Left ventricle myocardium superior (tissue), 1 donor: ENCODE results near the gene DHX16. TPM values are rescaled to one million over a fixed set of nuclear protein-coding genes. Genes with fewer than 3 reads are reported as not detected.

Source experiments
- ATAC-seq: fragments of 200-7000 bp; cut with Tn5 transposase; one replicate; pipeline ENCODE4 v1.9.1; 2020; ENCODE audit warnings: mild to moderate bottlenecking, moderate library complexity
- DNase-seq: peaks from one replicate; pipeline ENCODE4 v3.0.0-alpha.2; 2020
- intact Hi-C: fragments of 100-400 bp; cut with micrococcal nuclease; formaldehyde crosslinking; loops from one replicate; pipeline ENCODE4 v1.11.0; 2022
- total RNA-seq: library from RNA; stranded (reverse); fragmentation: NEBNext Ultra II Directional; extraction: Animal tissue kit (Norgen Biotek cat#: 25700); gene quantifications from one replicate; pipeline ENCODE4 v1.2.1, GENCODE V29; 2021
- donor health status: DM: no; HTN: yes; CAD: no; lungs with severe emphysema.

The DHX16 gene
- total RNA-seq, 1 donor from 2014 or later, result 20.2 TPM

DNA sequence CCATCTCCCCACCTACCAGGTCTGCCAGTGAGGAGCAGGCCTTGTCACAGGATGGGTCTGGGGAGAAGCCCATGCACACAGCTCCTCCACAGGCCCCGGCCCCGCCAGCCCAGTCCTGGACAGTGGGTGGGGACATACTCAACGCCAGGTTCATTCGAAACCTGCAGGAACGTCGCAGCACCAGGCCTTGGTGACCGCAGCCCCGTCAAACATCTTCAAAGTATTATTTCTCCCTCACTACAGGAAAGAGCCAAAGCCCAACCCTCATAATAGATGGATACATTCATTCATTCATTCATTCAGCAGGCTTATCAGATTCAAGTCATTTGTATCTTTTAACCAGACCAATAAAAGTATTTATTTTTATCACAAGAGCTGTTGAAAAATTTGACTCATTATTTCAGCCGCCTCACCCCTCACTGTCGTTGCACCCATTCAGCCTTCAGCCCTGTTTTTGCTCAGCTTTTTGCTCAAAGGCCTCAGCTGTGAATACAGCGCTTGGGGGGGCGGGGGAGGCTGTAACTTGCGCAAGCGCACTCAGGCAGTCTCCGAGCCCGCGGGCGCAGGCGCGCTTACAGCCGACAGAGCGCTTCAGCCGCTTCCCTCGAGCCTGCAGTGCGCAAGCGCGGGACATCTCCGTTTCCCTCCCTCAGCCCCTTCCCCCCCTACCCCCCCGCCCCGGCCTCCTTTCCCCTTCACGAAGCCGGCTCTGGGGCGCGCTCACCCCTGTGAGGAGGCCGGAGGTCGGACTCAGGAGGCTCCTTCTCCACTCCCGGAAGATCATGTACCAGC, 26.2 kb downstream of the DHX16 start, which contains the start of gene C6orf136:
C6orf136 (plus strand) TSS at position 684 of the 792 bp plus-strand sequence; CDS start at position 783, 99 bp downstream.
- peak; percentile 97 for DNase-seq
- intact Hi-C loops, result no loop called here
- ATAC-seq, result peak; percentile 92

- intact Hi-C loops, result no loop called here
- ATAC-seq (no peak), DNase-seq (no peak)
Observed at GRCh38 chr6:30645989-30646388, 26.8 kb downstream of the DHX16 start.

DNA sequence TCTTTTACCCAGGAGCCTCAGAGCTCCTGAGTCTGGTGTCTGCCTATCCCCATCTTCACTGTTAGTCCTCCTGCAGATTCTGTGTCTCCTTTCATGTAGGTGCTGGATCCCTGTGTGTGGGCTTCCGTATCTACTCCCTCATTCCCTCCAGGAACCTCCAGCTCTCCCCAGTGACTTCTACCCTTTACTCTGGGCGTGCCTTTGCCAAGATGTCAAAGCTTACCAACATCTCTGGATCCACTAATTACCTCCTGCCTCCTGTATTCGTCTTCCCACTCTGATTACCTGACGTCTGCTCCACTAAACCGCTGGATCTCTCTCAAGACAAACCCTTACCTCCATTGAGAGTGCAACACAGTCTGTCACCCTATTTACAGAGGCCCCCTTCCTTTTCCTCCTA, 28.0 kb downstream of the DHX16 start:
- intact Hi-C loops, result no loop called here
- ATAC-seq (no peak), DNase-seq (no peak)

- intact Hi-C loops, result no loop called here
- ATAC-seq (no peak), DNase-seq (no peak)
Observed at GRCh38 chr6:30643656-30644055, 29.1 kb downstream of the DHX16 start.

DNA sequence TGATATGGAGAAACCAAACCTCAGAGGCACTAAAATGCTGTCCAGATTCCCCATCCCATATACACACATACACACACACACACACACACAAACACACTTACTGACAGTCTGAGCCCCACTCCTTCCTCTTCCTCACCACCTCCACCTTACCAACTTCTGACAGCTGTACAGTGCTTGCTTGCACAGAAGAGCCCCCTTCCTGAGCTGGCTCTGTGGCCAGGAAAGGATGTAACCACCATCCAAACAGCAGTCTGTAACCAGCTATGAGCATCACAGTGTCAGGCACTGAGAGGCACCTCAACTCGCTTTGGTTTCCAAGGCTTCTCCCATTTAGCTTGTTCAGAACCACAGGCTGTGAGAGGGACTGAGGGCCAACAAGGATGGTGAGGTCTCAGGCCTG, 31.8 kb downstream of the DHX16 start:
- no peak for ATAC-seq
- intact Hi-C loops, result no loop called here
- no peak for DNase-seq

- no peak for ATAC-seq
- DNase-seq, result no peak
- intact Hi-C loops, result no loop called here
Observed at GRCh38 chr6:30640481-30640880, 32.3 kb downstream of the DHX16 start.

DNA sequence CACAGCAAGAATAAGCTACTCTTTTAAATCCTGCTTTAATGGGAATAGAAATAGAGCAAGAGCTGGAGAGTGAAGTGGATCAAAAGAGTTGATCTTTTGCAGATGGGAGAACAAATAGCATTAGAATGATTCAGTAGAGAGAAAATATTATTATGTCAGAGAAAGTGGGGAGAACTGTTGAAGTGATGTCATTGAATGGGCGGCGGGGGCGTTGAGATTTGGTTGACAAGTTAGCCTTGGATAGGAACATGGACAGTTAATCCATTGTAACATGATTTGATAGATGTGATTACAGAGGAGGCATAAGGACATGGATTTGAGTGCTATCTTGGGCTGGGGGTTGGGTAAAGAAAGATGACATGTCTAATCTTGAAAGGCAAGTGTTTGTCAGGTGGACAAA, 37.0 kb downstream of the DHX16 start:
- ATAC-seq (no peak), DNase-seq (no peak)
- intact Hi-C loops, result no loop called here

DNA sequence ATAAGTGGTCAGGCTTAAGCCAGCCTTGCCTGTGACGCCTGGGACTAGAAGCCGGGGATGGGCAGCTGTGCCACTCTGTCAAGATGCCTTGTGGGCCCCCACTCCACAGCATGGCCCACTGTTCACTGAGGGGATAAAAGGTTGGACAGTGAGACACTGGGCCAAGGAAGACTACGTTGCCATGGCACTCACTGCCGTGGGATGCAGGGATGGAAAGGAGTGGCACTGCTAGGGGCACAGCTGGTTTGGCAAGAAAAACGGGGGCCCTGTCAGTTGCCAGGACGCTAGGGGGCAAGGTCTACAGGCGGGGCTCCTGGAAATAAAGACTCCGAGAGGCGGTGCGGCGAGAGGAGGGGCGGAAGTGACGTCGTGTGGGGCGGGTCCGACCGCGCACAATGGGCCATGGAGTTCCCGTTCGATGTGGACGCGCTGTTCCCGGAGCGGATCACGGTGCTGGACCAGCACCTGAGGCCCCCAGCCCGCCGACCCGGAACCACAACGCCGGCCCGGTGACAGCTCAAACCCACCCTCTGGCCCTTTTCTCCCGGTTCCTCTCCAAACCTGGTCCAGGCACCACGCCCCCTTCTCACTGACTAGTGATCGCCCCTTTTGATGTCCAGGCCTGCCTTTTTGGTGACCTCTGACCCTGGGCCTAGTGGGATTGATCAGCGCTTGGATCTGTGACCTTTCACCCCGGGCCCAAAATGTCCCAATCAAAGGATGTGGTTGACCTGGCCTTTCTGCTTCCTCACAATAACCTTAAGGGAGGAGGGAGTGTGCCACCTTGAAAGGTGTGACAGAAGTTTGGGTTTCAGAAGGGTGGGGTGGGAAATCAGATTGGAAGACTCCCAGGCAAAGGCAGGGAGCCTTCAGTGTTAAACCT, 46.1 kb downstream of the DHX16 start, which contains the start of gene ATAT1:
ATAT1 (plus strand) TSS at position 391 of the 883 bp plus-strand sequence.
- DNase-seq (peak; percentile 93), ATAC-seq (peak; percentile 96)
- intact Hi-C loops, result no loop called here

DNA sequence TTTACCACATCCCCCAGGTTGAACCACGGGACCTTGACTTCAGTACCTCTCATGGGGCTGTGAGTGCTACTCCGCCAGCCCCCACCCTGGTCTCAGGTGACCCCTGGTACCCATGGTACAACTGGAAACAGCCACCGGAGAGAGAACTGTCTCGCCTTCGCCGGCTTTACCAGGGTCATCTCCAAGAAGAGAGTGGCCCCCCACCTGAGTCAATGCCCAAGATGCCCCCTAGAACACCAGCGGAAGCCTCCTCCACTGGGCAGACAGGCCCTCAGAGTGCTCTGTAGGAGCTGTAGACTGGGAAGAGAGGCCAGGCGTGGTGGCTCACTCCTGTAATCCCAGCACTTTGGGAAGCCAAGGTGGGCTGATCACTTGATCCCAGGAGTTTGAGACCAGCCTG, 47.3 kb downstream of the DHX16 start:
- ATAC-seq (no peak), DNase-seq (no peak)
- intact Hi-C loops, result no loop called here

DNA sequence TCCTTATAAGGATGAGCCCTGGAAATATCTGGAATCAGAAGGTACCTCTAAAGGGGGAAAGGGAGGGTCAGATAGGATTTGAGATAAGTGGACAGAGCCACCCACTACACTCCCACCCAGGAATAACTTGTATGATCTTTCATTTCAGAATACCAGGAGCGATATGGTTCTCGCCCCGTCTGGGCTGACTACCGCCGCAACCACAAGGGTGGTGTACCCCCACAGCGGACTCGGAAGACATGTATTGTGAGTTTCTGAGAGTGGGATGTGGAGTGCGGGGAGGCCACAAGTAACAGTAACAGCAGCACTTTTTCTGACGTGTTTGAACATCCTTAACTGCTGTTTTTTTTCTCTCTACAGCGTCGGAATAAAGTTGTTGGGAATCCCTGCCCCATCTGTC, 53.2 kb downstream of the DHX16 start:
- DNase-seq (no peak), ATAC-seq (no peak)
- intact Hi-C loops, result no loop called here

- ATAC-seq, result no peak
- intact Hi-C loops, result no loop called here
- DNase-seq, result no peak
Observed at GRCh38 chr6:30618270-30618797, 54.5 kb downstream of the DHX16 start.

DNA sequence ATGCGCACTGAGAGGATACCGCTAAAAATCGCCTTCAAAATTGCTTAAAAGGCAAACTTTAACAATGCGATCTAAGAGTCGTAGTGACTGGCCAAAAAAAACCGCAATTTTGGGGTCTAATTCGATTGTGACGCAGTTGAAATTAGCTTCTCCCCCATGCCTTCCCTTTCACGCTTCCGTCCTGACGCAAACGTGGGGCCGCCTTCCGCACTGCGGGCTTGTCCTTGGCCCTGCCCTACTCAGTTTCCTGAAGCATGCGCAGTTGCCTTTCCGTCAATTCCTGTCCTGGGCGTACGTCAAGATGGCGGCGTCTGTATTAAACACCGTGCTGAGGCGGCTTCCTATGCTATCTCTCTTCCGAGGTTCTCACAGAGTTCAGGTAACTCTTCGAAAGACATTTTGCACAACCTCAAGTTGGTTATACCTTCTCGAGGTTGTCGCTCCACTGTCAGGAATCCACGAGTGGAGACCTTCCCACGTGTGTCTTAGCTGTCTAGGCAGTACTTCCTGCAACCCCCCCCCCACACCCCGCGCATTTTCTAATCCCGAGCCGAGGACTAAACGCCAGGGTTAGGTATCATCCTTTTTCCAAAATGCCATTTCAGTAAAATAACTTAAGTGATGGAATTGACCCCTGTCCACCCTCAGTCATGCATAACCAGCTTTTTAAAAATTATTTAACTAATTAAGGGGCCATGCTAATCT, 55.1 kb downstream of the DHX16 start, which contains the start of gene MRPS18B:
MRPS18B (plus strand) TSS at position 276 of the 705 bp plus-strand sequence; CDS start at position 302, 26 bp downstream.
- intact Hi-C loops, result no loop called here
- ATAC-seq, result peak; percentile 86
- peak; percentile 98 for DNase-seq

DNA sequence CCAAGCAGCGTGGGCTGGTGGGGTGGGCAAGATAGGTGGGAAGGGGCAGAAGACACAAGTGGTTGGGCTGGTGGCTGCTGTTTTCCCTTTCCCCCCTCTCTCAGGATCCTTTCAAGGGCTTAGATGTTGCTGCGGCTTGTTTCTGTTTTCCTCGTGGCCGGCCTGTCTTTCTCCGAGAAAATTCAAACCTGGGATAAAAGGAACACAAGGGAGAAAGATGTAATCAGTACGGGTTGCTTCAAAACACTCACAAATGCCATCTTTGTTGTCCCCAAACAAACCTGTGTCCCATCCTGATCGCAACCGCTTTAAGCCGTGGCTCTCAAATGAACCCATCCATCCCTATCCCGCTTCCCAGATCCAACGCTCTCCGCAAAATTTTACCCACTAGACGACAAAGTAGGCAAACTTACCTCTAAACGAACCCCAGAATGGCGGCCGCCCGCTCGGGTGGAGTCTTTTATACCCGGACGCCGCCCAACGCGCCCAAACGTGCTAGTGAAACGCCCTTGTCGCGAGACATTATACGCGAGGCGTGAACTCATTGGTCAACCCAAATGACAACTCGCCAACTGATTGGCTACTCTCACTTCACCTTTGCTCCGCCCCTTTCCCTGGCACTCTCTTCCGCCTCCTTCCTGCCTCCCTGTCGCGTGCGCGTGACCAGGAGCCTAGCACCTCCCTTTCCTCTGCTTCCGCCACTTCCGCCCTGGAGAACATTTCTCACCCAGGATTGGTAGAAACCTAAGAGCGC, 55.8 kb downstream of the DHX16 start, which contains the start of gene PPP1R10:
PPP1R10 (minus strand) TSS at position 433 of the 754 bp plus-strand sequence. CDS start 7,299 bp downstream, outside the sequence.
- intact Hi-C loops, result no loop called here
- ATAC-seq, result peak; percentile 87
- DNase-seq, result peak; percentile 97

- intact Hi-C loops, result no loop called here
- DNase-seq (no peak), ATAC-seq (no peak)
Observed at GRCh38 chr6:30615958-30616810, 56.6 kb downstream of the DHX16 start.

DNA sequence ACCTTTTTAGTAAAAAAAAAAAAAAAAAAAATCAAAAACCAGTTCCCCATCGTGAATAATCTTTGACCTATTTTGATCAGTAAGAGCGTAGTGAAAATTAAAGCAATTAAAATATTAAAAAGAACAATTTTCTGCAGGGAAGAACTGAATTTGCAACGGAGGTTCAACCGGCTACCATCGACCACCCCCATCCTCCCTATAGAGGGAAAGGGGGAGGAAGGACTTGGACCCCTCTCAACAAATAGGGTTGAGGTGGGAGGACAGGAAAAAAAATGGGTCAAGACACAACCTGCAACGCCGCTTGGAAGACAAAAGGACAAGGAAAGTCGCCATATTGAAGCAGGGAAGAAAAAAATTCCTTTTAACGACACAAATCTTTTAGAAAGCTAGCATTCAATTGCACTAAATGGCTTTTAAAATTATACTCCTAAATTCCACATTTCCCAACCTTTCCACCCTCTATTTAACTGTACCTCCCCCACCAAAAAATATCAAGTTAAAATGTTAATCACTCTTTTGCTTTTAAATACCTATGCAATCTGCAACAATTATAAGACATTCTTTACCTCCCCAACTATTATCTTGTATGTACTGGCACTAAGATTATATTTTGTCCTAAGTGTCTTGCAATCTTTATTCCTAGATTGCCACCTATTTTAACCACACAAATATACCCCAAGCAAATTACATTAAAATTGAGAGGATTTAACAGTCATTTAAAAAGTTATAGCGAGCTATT, 57.4 kb downstream of the DHX16 start:
- intact Hi-C loops, result no loop called here
- DNase-seq, result no peak
- peak; percentile 9 for ATAC-seq

GRCh38 chr6:30614843-30615218, 58.0 kb downstream of the DHX16 start:
- peak; percentile 74 for ATAC-seq

More at GRCh38 chr6:30614843-30615218, 58.0 kb downstream of the DHX16 start:
- DNase-seq, result peak; percentile 70
- intact Hi-C loops, result no loop called here
